GM18520 (cell line): ENCODE measurements around the gene IRF6.

Experiments
- ATAC-seq: cut with Tn5 transposase; IDR thresholded peaks from one replicate; pipeline ENCODE4 v1.9.1; 2021; ENCODE audit not compliant: unreplicated experiment

Gene IRF6

DNA sequence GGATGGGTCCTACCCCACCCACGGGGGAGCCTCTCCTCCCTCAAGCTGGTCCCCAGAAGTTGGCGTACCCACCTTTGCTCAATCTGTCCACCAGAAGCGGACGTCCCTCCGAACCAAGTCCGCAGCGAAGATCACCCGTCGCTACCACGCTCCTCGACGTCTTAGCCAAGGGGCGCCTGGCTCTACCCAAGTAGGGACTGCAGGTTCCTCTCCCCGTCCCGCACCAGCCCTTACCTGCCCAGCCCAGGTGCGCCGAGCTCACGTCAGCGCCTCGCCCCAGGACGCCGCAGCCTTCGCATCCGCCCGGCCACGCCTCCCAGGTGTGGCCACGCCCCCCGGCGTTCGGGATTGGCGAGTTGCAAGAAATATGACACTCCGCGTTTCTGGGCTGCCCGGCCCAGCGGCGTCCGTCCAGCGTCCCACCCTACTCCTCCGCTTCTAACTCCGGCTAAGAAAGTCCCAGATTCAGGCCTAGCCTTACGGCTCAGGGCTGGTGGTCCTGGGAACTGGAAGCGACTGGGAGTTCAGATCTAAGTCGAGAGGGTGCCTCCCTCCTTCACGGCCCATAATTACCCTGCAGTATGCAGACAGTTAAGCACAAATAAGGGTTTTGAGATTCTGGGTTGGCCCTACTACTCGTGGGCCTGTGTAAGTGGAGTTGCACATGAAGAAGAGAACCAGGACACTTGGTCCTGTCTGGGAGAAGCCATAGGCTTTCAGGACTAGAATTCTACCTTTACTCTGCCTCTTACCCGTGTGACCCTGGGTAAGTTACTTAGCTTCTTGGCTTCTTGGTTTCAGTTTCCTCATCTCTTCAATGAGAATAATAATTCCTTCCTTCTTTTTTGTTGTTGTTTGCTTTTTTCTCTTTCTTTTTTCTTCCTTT is at the start of gene IRF6:
TSS of gene IRF6 (minus strand) at position 268 of the 886 bp plus-strand sequence. CDS start 4,729 bp downstream, outside the sequence.
- ATAC-seq = no peak

DNA sequence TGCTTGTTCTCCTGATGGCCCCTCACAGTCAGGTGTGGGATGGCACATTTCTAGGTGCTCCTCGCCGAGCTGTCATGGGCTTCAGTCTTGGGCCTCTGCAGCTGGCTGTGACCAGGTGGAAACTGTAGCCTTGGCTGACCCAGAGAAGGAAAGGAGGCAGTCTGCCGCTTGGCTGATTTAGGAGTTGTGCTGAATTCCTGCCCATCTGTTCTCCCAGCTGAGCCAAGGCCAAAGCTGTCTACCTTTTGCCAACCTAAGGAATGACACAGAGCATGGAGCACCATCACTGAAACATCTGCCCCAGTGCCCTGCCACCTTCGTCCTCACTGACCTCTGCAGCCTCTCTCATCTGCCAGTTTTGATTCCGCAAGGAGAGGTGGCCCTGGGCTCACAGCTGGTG is 49.7 kb upstream of the IRF6 start:
- ATAC-seq = no peak

DNA sequence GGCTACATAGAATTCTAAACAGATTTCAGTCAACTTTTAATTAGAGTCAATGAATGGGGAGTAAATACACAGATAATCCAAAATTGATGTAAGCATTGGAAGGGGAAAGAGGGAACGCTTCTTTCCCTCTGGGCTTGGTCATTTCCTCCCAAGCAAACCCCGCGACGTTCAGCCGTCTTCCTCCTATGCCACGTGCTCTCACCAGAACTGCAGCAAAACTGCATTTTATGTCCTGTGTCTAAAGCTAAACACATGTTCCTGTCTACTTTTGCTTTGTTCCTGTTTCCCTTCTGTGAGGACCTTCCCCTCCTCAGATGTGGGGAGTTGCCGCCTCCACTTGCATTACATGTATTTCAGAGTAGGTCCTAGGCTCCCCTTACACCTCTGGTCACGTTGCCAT is 49.1 kb upstream of the IRF6 start:
- ATAC-seq = no peak

DNA sequence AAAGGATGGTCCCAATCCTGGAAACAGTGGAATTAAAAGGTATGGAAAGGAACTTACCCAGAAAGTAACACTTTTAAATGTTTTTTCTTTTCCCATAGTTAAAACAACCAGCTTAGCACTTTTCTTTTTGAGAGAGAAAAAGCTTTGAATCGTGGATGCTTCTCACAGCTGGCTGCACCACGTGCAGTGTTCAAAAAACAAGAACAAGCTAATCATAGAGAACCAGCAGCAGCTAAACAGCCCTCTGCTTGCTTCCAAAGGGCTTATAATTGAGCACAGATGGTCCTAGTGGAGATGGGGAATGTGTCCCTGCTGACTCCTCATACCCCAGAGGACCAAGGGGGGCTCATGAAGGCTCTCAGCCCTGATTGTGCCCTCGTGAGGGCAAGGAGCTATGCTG is 48.3 kb upstream of the IRF6 start:
- ATAC-seq = no peak

DNA sequence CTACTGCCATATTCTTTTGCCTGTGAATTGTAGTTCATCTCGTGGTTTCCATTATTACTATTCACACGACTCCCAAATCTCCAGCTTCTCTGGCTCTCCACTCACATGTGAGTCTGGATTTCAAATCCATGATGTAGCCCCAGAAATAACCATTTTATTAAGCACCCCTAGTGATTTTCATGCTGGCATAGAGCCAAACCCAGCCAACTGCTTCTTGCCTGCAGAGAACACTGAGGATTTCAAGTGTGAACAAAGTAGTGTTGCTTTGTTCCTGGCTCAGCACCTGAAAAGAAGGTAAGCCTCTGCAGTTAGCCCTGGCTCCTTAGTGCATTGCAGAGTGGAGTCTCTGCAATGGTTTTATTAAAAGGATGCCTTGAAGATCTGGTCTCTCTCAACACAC is 47.7 kb upstream of the IRF6 start:
- ATAC-seq = no peak

DNA sequence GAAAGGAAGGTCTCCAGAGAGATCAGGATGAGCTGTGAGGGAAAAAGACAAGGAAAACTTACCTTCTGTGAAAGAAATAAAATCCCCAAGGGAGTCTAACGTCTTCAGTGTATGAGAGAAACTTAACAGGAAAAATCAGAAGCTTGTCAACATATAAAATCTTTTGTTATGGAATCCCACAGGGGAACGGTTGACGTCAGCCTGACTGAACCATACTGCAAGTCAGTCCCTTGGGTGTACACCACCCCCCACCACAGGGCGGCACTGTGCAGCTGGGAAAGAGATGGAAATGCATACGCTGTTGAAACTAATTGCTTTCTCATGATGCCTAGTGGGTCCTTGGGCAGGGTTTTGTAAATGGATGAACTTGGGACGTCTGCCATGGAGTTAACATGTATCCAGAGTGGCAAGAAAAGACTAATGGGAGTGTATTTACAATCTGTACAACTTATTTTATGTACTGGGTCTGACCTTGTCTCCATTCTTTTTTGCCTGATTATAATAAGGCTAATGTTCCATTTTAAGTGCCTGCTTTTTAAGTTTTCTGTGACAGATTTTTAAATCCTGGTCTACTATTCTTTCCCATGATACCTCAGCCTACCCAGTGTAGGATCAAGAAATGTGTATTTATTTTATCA is 44.5 kb upstream of the IRF6 start:
- no peak for ATAC-seq

DNA sequence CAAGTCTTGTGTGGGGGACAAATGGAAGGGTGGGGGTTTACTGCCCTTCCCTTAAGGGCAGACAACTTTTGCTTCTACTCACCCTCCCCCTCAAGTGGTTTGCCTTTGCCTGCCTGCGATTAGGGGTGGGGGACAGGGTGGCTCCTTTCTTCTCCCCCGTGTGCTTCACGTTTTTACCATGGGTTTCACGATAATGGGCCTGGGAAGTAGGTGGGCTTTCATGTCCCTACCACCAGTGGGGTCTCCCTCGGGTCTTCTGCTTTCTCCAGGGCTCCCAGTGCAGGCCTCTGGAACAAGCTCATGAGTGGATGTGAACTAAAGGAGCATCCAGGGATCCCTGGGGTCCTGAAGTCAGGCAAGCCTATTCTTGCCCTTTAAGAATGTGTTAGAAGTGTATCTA is 43.4 kb upstream of the IRF6 start:
- ATAC-seq = no peak

DNA sequence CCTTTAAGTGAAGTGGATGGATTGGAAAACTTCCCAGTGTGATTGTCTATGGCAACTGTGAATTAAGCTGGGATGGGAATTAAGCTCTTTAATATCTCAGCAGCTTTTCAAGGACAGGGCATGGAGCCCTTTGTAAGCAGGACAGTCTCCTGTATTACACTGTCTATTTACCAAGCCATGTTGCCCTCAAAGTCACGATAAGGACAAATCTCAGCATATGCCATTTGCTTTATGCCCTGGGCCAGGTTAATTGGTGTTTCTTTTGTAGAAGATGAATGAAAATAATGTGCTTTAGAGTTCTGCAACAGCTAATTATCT is 39.4 kb upstream of the IRF6 start:
- ATAC-seq = no peak

DNA sequence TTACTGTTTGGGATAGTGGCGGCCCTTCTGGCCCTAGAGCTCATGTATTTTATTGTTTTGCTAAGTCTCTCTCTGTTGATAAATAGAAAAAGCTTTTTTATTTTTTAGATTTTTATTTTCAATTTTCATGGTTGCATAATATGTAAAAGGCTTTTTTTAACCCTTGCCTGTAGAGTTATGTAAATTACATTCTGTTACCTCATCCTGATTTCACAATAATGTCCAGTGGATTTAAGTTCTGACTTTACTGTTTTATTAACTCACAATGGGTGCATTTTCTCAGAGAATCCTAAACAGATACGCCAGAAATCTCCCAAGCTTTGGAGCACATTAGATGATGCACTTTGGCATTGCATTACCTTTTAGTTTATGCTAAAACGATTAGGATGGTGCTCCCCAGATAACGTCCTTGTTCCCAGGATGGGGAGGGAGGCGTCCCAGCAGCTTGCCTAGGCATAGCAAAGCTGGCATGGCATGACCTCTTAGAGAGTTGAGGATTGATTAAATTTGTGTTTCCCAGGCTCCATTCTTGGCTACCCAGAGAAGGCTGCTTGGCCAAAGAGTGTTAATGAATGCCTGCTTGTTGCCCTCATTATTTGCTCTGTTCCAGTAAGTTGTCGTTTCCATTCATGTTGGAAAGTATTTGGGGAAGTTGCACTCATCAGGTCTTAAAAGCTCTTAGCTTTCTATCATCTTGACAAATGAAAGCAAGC is 38.9 kb upstream of the IRF6 start:
- ATAC-seq = no peak

DNA sequence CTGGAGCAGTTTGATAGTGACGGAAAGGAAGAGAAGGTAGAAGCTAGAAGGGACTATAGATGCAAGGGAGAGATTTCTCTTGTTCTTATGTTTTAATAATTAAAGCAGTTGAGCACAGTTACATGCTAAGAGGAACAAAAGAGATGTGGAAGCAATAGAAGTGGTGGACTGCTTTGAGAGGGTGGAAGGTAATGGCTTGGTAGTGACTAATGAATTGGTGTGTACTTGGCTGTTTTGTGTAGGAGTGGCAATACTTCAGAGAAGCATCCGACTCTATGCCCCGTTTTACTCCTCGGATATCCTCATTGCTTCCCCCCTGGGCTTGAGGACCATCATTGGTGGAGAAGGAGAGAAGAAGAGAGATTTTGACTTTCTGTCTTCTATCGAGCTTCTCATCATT is 34.7 kb upstream of the IRF6 start:
- ATAC-seq = no peak

DNA sequence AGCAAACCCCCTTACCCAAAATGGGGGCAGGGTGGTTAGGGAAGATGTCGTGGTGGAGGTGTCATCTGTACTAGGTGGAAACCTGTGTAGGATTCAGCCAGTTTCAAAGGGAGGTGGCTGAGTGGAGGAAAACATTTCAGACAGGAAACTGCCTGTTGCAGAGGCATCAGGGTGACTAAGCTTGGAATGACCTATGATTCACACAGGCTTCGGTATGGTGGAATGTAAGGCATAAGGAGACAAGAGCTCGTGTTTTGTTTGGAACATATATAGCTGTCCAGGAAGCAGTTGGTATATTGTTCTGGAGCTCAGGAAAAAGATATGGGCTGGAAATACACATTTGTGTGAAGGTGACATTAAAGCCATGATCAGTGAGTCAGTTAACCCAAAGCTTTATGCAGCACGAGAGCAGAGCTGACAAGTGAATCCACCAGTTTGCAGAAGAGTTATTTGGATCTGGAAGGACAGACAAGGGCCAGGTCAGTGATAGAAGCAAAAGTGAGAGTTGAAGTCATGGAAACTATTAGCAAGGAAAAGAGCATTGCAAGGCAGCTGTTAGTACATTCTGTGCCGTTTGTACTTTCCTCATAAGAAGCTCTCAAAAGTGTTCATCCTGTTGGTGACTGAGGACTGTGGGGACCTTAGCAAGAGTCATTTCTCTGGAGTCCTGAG is 34.1 kb upstream of the IRF6 start:
- no peak for ATAC-seq

DNA sequence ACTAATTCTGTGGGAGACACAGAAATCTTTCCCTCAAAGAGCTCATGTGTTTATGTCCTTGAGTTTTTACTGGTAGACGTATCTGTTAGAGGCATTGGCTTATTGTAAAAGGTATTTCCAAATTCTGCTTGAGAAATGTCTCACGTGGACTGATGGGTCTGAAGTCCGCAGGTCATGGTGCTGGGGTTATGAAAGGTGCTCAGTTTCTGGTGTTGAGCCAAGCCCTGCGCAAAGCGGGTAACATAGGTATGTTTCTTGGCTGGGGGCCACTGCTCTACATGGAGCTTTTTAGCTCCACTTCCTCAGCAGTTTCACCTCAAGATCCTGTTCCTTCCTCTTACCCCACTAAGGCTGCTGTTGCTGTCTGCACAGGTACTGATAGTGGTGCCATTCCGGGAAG is 32.6 kb upstream of the IRF6 start:
- ATAC-seq = no peak

DNA sequence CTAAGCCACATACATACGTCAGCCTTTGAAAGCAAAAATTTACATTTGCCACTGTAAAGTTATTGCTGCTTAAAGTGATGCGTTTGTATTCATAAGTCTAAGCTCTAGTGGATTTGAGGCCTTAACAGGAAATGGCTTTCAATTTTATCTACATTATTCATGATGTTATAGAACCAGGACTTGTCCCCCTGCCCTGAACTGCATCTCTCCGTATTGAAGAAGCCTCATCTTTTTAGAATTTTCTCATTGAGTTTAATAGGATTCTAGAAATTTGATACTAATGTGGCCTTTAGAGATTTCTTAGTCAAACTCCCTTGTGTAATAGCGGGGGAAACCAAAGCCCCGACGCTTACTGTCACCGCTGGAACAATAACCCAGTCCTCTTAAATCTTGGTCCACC is 31.7 kb upstream of the IRF6 start:
- no peak for ATAC-seq

DNA sequence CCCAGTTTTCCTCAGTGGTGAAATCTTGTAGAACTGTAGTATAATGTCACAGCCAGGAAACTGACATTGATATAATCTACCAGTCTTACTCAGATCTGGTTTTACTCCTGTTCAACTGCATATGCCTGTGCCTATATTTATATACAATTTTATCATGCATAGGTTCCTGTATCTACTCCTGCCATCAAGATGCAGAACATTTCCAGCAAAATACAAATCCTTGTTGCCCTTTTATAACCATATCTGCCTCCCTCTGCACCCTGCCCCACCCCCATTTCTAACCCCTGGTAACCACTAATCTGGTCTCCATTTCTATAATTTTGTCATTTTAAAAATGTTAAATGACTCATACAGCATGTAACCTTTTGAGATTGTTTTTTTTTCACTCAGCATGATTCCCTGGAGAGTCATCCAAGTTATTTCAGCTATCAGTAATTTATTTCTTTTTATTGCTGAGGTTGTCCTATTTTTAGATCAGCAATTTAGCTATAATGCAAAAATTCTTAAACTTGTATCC is 29.9 kb upstream of the IRF6 start:
- ATAC-seq = no peak

DNA sequence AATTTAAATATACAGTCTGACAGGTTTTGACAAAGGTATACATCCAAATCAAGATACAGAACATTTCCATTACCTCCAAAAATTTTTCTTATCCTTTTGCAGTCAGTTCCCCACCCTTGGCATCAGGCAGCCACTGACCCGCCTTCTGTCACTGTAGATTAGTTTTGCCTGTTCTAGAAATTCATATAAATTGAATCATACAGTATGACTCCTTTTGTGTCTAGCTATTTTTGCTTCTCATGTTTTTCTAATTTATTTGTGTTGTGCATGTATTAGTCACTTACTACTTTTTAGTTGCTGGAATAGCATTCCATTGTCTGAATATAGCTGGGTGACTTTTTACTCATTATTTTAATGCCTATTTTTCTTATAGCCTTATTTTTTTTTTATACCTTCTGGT is 25.7 kb upstream of the IRF6 start:
- no peak for ATAC-seq

DNA sequence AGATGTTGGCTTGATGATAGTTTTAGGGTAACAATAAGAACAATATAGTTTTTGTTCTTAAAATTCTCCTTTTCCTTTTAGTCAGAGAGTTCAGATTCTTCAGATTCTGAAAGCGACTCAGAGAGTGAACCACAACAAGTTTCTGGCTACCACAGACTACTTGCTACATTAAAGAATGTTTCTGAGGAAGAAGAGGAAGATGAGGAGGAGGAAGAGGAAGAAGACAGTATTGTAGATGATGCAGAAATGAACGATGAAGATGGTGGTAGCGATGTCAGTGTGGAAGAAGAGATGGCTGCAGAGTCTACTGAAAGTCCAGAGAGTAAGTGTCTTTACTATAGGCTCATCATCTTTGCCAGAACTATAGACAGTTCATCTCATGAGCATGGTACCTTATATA is 24.8 kb upstream of the IRF6 start:
- ATAC-seq = no peak

DNA sequence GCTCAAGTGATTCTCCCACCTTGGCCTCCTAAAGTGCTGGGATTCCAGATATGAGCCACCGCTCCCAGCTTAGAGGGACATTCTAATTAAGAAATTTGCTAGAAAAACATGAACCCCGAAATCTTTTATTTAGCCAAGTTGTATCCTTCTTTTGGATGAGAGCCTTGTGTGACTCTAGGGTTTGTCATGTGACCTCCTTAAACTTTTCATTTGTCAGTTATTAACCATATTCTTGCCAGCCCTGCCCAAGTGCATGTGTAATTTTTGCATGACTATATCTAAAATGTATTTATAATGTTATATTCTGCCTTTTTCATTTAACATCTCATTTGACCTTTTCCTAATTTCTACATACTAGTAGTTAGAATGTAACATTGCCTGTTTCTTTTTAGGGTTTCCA is 23.8 kb upstream of the IRF6 start:
- no peak for ATAC-seq

DNA sequence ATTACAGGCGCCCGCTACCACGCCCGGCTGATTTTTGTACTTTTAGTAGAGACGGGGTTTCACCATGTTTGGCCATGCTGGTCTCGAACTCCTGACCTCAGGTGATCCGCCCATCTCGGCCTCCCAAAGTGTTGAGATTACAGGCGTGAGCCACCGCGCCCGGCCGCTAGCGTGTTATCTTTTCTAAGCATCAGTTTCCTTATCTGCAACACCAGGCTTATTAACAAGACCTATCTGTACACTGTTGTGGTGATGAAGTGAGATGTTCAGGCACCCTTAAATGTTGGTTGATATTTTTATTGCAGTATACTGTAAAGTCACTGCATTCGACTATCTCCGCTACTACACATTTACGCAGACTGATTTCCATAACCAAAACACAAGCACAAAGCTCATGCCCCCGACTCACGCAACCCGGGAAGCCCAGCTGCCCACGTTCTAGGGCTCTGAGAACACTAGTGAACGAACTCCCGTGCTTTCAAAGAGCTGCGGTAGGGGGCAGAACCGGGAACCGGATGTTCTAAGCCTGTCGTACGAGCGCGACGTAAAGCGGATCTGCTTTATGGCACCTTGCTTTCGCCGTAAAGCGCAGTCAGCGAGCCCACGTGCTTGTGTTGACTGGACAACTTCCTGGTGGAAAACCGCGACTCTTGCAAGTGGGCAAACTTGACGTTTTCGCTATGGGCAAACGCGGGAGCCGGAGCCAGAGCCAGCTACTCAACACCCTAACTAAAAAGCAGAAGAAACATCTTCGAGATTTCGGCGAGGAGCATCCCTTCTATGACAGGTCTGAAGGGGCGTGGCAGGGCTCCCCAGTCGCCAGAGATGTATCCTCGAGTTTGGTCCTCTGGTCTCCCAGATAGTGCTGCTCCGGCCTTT is 21.7 kb upstream of the IRF6 start, which contains the start of gene UTP25:
TSS of gene UTP25 (plus strand) at position 589 of the 879 bp plus-strand sequence. CDS start at position 681, 92 bp downstream.
- ATAC-seq = peak; percentile 82

DNA sequence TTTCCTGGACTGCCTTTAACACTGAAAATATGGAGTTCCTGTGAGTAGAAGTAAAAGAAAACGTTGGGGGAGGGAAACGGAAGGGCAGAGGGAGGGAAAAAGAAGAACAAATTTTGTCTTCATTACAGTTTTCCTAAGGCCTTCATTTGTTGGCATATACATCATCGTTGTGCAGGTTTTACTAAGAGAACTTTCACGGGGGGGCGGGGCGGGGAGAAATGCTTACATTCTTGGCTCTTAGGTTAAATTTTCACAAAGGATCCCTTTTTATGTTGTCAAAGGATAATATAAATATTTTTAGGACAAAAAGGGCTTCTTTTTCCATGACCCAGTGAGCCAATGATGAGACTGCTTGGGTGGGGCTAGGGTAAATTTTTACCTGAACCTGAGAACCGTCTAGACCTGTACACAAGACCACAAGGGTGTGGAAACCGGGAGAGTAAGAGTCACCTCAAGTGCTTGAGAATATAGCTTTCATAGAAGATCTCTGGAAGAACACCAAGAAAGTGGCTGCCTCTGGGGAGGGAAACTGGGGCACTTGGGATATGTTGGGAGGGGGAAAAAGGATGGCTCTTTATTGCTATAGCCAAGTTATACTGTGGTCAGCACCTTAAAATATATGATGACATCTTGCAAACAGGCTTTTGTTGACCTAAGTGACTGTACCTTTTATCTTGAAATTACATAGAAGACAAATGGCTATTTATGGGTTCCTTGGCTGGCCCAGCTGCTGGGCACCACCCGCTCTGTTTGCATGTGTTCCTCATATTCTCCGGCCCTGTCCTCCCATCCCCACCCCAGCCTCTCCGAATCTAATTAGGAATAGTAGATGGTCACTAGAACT is 19.9 kb upstream of the IRF6 start:
- no peak for ATAC-seq
